Right kidney (tissue), 1 donor: ENCODE results near the gene LCNL1.
A peak's percentile ranks its signal among the peaks of the same experiment; 100 is the strongest.

Experiments
- DNase-seq: peaks from one replicate; pipeline ENCODE4 v3.0.0-alpha.2; 2016

Gene LCNL1

DNA sequence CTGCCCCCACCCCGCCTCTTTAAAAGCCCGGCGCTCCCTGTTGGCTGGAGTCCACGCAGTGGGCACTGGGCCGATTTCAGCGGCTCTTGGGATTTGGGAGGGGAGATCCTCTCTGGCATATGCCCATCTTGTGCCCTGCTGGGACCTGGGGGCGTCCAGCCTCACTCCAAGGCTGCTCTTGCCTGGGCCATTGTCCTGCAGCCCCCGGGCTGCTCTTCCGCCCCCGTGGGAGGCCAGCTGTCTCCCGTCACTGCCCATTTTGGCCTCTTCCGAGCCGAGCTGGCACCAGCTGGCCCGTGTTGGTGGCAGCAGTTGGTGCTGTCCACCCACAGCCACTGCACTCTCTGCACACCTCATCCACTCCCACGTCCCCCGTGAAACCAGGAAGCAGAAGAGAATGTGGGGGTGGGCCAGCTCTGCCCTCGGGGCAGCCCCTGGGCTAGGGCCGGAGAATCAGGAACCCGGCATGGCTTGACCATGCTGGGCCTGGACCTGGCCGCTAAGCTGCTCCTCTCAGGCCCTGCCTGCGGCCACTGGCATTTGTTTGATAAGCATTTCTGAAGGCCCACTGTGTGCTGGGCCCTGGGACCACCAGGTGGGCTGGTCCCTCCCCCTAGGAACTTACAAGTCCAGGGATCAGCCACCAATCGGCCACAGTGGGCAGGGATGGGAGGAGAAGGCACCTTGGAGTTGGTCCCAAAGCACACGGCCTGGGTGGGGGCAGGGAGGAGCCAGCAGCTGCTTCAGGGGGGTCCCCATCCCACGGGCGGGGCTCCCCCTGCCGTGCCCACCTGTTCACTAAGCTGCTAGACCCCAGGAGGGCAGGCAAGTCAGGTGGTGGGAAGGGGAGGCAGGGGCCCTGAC, 35.5 kb upstream of the LCNL1 start:
- DNase-seq: no peak

DNA sequence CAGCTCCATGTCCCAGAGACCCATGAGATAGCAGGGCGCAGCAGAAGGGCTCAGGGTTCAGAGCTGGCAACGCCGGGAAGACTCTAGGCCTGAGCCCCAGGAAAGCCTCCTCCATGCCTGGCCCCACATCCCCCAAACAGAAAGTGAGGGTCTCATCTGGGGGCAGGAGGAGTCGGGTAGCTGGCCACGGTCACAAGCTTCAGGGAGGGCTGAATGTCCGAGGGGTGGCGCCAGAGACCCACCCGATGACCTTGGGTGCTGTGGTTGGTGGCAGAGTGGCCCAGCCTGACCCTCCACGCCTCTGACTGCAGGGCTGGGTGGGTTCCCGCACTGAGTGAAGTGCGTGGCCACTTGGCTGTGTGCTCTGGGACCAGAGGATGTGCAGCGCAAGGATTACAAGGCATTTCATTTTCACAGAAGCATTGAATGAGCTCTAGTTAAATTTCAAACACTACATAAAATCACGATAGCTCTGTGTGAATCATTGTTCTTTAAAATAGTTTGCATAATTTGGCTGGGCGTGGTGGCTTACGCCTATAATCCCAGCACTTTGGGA, 34.8 kb upstream of the LCNL1 start:
- DNase-seq: peak; percentile 49

- no peak for DNase-seq
Measured at GRCh38 chr9:136949239-136949816, 33.5 kb upstream of the LCNL1 start.

DNA sequence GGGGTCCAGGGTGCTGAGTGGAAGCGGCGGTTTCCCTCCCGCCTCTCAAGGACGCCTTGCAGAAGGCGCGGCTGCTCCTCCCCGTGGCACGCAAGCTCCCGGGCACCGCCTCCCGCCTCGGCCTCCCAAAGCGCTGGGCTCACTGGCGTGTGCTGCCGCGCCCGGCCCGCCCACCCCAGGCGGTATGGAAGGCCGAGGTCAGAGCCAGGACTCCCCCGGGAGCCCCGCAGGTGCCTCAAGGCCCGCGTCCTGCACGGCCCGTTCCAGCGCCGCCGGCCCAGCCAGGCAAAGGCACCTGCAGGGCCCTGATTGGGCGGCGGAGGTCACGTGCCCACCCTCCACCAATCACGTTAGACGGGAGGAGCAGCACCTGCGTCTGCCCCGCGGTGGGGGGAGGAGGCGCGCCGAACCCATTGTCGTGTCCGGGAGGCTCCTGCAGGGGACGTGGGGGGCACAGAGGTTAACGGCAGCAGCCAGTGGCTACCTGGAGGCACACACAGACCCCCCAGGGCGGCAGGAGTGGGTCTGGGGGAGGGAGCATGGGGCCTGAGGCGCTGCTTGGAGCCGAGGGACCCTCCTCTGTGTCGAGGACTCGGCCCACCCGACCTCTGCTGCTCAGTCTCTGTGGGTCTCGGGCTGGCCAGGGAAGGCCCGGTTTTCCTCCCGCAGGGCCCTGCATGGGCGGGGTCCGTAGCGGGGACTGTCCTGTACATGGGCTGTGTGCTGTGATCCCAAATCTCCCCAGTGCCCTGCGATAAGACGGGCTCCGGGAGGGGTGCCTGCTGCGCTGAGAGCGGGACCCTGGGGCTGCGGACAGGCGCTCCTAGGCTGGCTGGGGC, 32.8 kb upstream of the LCNL1 start:
- DNase-seq: peak; percentile 94

DNA sequence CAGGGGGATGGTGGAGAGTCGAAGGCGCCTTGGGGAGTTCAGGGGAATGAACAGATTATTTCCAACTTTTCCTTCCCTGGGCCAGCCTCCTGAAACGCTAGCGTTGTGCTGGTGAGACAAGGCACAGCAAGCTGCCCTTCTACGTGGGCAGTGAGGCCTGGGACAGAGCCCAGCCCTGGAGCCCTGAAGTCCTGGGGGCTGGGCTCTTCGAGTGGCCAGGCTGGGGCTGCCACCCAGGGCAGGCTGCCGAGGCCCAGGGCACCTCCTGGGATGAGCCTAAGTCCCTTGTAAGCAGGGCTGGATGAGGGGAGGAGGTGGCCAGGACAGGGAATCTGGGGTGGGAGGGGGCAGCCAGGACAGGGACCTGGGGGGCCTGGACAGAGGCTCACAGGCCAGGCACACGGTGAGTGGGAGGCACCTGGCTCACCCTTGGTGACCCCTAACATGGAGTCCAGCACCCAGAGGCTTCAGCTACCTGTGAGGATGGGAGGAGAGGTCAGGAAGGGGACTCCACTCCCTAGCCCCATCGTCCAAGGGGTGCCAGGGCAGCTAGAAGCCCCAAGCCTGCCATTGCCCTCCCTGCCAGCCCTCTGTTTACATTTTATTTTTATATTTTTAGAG, 32.0 kb upstream of the LCNL1 start:
- no peak for DNase-seq

DNA sequence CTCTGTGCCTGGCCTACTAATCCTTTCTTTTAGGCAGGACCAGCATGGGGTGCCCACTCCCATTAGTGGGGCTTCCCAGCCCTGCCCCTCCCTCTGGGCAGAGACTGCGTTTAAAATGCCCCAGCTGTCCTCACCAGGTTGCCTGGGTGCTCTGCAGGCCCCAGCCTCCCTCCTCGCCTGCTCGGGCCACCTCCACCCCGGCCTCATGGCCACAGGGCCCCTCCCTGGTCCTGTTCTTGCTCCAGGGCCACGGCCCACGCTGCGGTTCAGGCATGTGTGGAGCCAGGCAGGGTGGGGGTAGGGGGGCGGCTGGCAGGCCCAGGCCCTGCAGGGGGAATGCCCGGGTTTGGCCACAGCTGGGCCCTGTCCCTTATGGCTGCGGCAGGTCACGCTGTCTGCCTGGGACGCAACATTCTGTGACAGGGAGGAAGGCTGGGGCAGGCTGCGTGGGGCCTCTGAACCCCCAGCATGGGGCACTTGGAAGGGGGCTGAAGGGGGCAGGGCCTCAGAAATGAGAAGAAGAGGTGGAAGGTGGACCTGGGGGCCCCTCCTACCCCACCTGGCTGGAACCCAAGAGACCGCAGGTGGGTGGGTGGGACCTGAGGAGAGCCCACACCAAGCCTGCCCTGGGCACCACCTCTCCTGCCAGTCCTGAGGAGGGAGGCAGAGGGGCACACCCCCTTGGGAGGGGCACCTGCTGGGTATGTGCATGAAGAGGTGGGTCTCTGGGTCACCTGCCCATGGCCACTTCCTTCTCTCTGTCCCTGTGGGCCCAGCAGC, 31.1 kb upstream of the LCNL1 start, which contains the start of gene LCN12:
LCN12 (plus strand) TSS at position 733 of the 780 bp plus-strand sequence. CDS start 55 bp downstream, outside the sequence.
- DNase-seq: peak; percentile 47

GRCh38 chr9:136952321-136952850, 30.4 kb upstream of the LCNL1 start:
- DNase-seq: peak; percentile 50

GRCh38 chr9:136952876-136953770, 29.7 kb upstream of the LCNL1 start:
- no peak for DNase-seq

GRCh38 chr9:136953771-136954269, 29.0 kb upstream of the LCNL1 start:
- DNase-seq: no peak

- no peak for DNase-seq
Measured at GRCh38 chr9:136954270-136955083, 28.3 kb upstream of the LCNL1 start.

DNA sequence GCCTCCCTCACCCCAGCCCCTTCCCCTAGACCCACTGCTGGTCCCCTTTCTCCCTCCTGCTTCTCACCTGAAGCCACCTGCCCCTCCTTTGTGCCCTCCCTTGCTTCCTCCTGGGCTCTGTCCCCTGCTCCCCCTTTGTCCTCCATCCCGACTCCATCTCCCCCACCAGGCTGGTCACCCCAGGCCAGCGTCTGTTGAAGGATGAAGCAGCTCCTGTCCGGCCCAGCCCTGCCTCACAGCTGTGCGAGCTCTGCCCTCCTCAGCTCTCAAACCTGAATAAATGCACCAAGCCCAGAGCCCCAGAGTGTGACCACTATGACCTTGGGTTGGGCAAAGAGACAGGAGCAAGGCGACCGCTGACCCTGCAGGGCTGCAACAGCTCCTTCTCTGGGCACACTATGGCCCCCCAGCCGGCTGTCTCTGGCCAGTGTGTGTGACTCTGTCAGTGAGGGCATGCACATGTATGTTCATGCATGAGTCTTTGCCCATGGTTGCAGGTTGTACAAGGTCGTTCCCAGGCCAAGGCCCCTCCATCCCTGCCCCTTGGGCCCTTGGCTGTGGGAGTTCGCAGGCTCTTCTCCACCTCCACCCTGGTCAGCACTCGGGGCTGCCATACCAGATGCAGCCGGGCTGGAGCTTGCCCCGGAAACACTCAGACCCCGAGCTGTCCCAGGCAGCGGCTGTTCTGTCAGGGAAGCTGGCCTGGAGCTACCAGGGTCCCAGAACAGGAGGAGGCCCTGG, 27.4 kb upstream of the LCNL1 start:
- DNase-seq: no peak

DNA sequence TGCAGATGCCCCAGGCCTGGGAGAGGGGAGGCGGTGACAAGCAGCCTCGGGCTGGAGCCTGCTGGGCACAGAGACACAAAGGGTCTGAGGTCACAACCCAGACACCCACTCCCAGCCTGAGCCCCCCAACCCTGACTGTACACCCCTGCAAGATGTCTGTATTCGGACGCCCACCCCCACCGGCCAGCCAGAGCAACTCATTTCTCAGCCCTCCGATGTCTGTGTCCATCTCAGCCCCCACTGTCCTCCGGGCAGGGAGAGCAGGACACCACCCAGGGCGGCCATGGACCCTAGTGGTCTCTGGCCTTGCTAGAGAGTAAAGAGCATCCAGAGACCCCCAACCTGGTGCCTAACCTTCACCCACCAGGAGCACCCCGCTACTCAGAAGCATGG, 26.9 kb upstream of the LCNL1 start:
- no peak for DNase-seq

- DNase-seq: no peak
Measured at GRCh38 chr9:136956604-136957003, 26.2 kb upstream of the LCNL1 start.

DNA sequence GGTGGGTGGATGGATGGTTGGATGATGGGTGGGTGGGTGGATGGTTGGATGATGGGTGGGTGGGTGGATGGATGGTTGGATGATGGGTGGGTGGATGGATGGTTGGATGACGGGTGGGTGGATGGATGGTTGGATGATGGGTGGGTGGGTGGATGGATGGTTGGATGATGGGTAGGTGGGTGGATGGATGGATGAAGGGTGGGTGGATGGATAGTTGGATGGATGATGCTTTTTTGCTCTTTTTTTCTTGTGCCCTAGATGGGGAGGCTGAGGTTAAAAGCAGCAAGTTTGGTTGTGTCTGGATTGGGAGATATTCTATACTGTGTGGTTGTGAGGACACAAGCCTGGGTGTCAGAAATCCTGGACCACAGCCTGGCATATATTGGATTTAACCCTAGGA, 25.3 kb upstream of the LCNL1 start:
- DNase-seq: no peak

DNA sequence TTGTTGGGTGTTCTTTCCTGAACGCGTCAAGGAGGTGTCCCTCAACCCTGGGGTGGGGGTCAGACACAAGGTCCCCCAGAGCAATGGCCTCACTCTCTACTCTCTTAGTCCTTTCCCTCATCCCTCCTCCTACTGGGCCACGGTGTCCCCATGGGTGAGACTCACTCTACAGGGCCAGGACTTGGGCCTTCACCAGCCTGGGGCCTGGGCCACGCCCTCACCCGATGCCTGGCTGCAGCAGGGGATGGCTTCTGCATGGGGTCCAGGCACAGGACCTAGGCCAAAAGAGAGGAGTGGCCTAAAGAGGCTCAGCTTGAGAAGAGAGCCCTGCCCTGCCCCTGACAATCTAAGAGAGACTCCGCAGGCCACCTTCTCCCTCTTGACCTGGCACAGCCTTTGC, 24.9 kb upstream of the LCNL1 start:
- DNase-seq: no peak

DNA sequence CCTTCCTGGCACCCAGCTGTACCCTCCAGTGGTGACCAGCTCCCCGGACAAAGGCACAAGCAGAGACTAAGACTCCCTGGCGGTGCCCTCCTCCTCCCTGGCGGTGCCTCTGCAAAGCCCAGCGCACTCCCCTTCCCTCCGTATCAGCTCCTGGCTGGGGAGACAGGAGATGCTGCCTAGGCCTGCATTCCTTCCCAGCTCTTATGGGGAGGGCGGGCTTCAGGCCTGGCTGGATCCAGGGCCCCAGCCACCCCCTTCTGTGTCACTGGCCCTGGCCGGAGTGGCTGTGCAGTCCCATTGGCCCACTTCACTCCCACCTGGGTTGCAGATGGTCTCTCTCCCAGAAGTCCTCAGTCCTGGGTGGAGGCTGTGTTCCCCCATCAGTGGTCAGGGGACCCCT, 24.3 kb upstream of the LCNL1 start:
- no peak for DNase-seq

DNA sequence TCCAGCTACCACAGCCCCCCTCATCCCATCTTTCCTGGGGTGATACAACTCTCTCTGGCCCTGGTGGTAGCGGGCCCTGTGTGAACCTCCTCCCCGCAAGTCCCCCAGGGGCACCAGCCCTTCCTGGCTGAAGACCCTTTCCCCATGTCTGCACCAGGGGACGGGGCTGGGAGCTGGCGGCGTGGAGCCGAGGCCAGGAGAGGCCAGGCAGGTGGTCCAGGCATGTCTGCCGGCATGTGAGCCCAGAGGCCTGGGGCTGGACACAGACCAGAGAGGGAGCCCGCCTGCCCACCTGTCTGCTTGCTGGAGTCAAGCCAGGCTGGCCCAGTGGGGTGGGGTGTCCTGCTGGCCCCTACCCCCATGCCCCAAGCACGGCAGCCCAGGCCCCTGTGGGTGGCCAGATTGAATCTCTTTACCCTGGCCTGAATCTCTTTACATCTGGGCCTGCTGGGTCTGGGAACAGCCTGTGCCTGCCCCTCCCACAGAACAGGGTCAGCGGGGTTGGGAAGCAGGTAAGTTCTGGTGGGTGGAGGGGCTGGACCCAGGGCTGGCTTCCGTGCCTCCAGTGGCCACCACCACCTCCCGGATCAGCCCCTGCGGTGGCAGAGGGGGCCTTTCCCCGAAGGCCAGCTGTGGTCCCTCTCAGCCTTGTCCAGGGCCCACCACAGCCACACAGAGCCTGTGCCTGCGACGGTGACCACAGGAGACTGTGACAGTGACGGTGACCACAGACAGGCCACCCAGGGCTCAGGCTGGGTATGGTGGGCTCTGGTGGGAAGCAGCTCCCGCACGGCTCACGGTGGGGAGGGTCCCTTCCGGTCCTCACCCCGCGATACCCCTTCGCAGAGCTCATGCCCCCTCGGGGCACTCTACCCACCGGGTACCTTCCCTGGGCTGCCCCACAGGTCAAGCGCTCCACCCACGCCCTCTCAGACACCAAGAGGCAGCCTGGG, 23.6 kb upstream of the LCNL1 start:
- no peak for DNase-seq
